SK-N-DZ (cell line): ENCODE data around the gene DNMT1.
"Not testable (repeated sequence)": the region's sequence is repeated elsewhere in the genome, so short reads cannot be mapped to it uniquely, and the experiment has no call there.

Experiments used
- DNase-seq: peaks from one replicate; pipeline ENCODE4 v3.0.0-alpha.2; 2015; ENCODE audit warnings: low spot score

DNMT1 gene

GRCh38 chr19:10184636-10185035 is 10.1 kb downstream of the DNMT1 start:
- no peak for DNase-seq

- no peak for DNase-seq
Observed at GRCh38 chr19:10183926-10184325, 10.8 kb downstream of the DNMT1 start.

- no peak for DNase-seq
Observed at GRCh38 chr19:10182847-10183246, 11.9 kb downstream of the DNMT1 start.

GRCh38 chr19:10182076-10182475 is 12.7 kb downstream of the DNMT1 start:
- no peak for DNase-seq

- DNase-seq = no peak
Observed at GRCh38 chr19:10180459-10180858, 14.3 kb downstream of the DNMT1 start.

GRCh38 chr19:10180024-10180423 is 14.7 kb downstream of the DNMT1 start:
- DNase-seq = not testable (repeated sequence)

GRCh38 chr19:10173527-10173926 is 21.2 kb downstream of the DNMT1 start:
- DNase-seq = no peak

- no peak for DNase-seq
Observed at GRCh38 chr19:10168386-10168948, 26.3 kb downstream of the DNMT1 start.

GRCh38 chr19:10167459-10167858 is 27.3 kb downstream of the DNMT1 start:
- DNase-seq = no peak

GRCh38 chr19:10166501-10166900 is 28.3 kb downstream of the DNMT1 start:
- not testable (repeated sequence) for DNase-seq

GRCh38 chr19:10166046-10166445 is 28.7 kb downstream of the DNMT1 start:
- DNase-seq = no peak

- no peak for DNase-seq
Observed at GRCh38 chr19:10163536-10163935, 31.2 kb downstream of the DNMT1 start.

GRCh38 chr19:10159610-10160009 is 35.1 kb downstream of the DNMT1 start:
- no peak for DNase-seq

GRCh38 chr19:10158485-10158884 is 36.3 kb downstream of the DNMT1 start:
- DNase-seq = no peak

GRCh38 chr19:10158071-10158470 is 36.7 kb downstream of the DNMT1 start:
- DNase-seq = no peak

- no peak for DNase-seq
Observed at GRCh38 chr19:10155839-10156238, 38.9 kb downstream of the DNMT1 start.

GRCh38 chr19:10152100-10152499 is 42.7 kb downstream of the DNMT1 start:
- no peak for DNase-seq

- DNase-seq = no peak
Observed at GRCh38 chr19:10151521-10151920, 43.2 kb downstream of the DNMT1 start.

GRCh38 chr19:10149427-10149826 is 45.3 kb downstream of the DNMT1 start:
- DNase-seq = no peak

- DNase-seq = no peak
Observed at GRCh38 chr19:10146142-10146541, 48.6 kb downstream of the DNMT1 start.

GRCh38 chr19:10145031-10145430 is 49.7 kb downstream of the DNMT1 start:
- no peak for DNase-seq

GRCh38 chr19:10144361-10144760 is 50.4 kb downstream of the DNMT1 start:
- no peak for DNase-seq

- DNase-seq = no peak
Observed at GRCh38 chr19:10143681-10144080, 51.1 kb downstream of the DNMT1 start.

GRCh38 chr19:10142701-10143375 is 51.9 kb downstream of the DNMT1 start:
- DNase-seq = no peak
